ENCODE measurements around the gene ASB8. TPM values are rescaled to one million over a fixed set of nuclear protein-coding genes. Genes with fewer than 3 reads are reported as not detected.
A peak's percentile ranks its signal among the peaks of the same experiment; 100 is the strongest.
"Not testable (repeated sequence)": the region's sequence is repeated elsewhere in the genome, so short reads cannot be mapped to it uniquely, and the experiment has no call there.

Gene ASB8
- polyA plus RNA-seq, 1 experiment, result 30.1 TPM

GRCh38 chr12:48131517-48131916 lies 25.8 kb downstream of the ASB8 start:
- Histone ChIP-seq H3K9me3 (ENCODE audit: control insufficient read depth, insufficient read depth, low read length) (no peaks in the 10 kb centered on the region), H3K27me3 (ENCODE audit: control insufficient read depth, insufficient read depth, low read length) (no peaks in the 10 kb centered on the region), H3K27ac (ENCODE audit: low read depth, low read length) (no peak overlapping the region), H3K4me3 (ENCODE audit: low read depth, low read length) (no peak overlapping the region)
- ChIA-PET POLR2A (no interaction called here), CTCF (no interaction called here)
- TF ChIP-seq CTCF (IDR thresholded peaks at IDR 0.05; ENCODE audit: low read depth, low read length), result no peak
- DNase-seq (ENCODE audit: low read depth, low spot score), result no peak

- DNase-seq (ENCODE audit: low read depth, low spot score), result no peak
- ChIA-PET POLR2A (interaction anchor here (0.6 kb wide), 1 partner anchor 31 kb away, joined by 4 read pairs; no protein-coding TSS in a partner anchor), CTCF (no interaction called here)
- TF ChIP-seq CTCF (IDR thresholded peaks at IDR 0.05; ENCODE audit: low read depth, low read length), result no peak
- Histone ChIP-seq H3K27ac (ENCODE audit: low read depth, low read length) (no peak overlapping the region), H3K27me3 (ENCODE audit: control insufficient read depth, insufficient read depth, low read length) (no peaks in the 10 kb centered on the region), H3K9me3 (ENCODE audit: control insufficient read depth, insufficient read depth, low read length) (no peaks in the 10 kb centered on the region), H3K4me3 (ENCODE audit: low read depth, low read length) (no peak overlapping the region)
These were observed 27.9 kb downstream of the ASB8 start for GRCh38 chr12:48129376-48129775.

GRCh38 chr12:48128800-48129199 lies 28.5 kb downstream of the ASB8 start:
- no peaks in the 10 kb centered on the region for H3K9me3 ChIP-seq (ENCODE audit: control insufficient read depth, insufficient read depth, low read length)
- POLR2A ChIA-PET, result no interaction called here

GRCh38 chr12:48126953-48127630 lies 30.2 kb downstream of the ASB8 start:
- ChIA-PET CTCF (no interaction called here), POLR2A (no interaction called here)
- H3K4me3 ChIP-seq (ENCODE audit: low read depth, low read length), result no peak overlapping the region
- DNase-seq (ENCODE audit: low read depth, low spot score), result no peak
- no peak for TF ChIP-seq CTCF (IDR thresholded peaks at IDR 0.05; ENCODE audit: low read depth, low read length)
- no peaks in the 10 kb centered on the region for H3K9me3 ChIP-seq (ENCODE audit: control insufficient read depth, insufficient read depth, low read length)
- no peaks in the 10 kb centered on the region for H3K27me3 ChIP-seq (ENCODE audit: control insufficient read depth, insufficient read depth, low read length)
- H3K27ac ChIP-seq (ENCODE audit: low read depth, low read length), result no peak overlapping the region

More at GRCh38 chr12:48128800-48129199, 28.5 kb downstream of the ASB8 start:
- Histone ChIP-seq H3K27me3 (ENCODE audit: control insufficient read depth, insufficient read depth, low read length) (no peaks in the 10 kb centered on the region), H3K4me3 (ENCODE audit: low read depth, low read length) (no peak overlapping the region), H3K27ac (ENCODE audit: low read depth, low read length) (no peak overlapping the region)
- CTCF ChIA-PET, result no interaction called here
- no peak for TF ChIP-seq CTCF (IDR thresholded peaks at IDR 0.05; ENCODE audit: low read depth, low read length)
- DNase-seq (ENCODE audit: low read depth, low spot score), result peak; percentile 18

- Histone ChIP-seq H3K27me3 (ENCODE audit: control insufficient read depth, insufficient read depth, low read length) (no peaks in the 10 kb centered on the region), H3K9me3 (ENCODE audit: control insufficient read depth, insufficient read depth, low read length) (no peaks in the 10 kb centered on the region), H3K27ac (ENCODE audit: low read depth, low read length) (no peak overlapping the region), H3K4me3 (ENCODE audit: low read depth, low read length) (no peak overlapping the region)
- no peak for DNase-seq (ENCODE audit: low read depth, low spot score)
- ChIA-PET POLR2A (no interaction called here), CTCF (interaction anchor here (0.5 kb wide), 1 partner anchor 10 kb away, joined by 7 read pairs; no protein-coding TSS in a partner anchor)
- no peak for TF ChIP-seq CTCF (IDR thresholded peaks at IDR 0.05; ENCODE audit: low read depth, low read length)
These were observed 31.3 kb downstream of the ASB8 start for GRCh38 chr12:48125985-48126384.

- DNase-seq (ENCODE audit: low read depth, low spot score); POLR2A ChIA-PET; H3K4me3 ChIP-seq (ENCODE audit: low read depth, low read length); H3K9me3 ChIP-seq (ENCODE audit: control insufficient read depth, insufficient read depth, low read length); H3K27ac ChIP-seq (ENCODE audit: low read depth, low read length); H3K27me3 ChIP-seq (ENCODE audit: control insufficient read depth, insufficient read depth, low read length): not testable (repeated sequence)
- CTCF ChIA-PET, result interaction anchor here (0.5 kb wide), 1 partner anchor 11 kb away, joined by 7 read pairs; no protein-coding TSS in a partner anchor
These were observed 31.8 kb downstream of the ASB8 start for GRCh38 chr12:48125542-48125941.
